GM12878 (cell line): ENCODE results near the gene IQUB. TPM values are rescaled to one million over a fixed set of nuclear protein-coding genes. Genes with fewer than 3 reads are reported as not detected.

ENCODE experiments used
- ATAC-seq: fragments of 200-7000 bp; cut with Tn5 transposase; 3 replicates; pipeline ENCODE4 v1.9.1; 2020; ENCODE audit warnings: mild to moderate bottlenecking, moderate library complexity
- BruUV-seq: library from RNA; stranded (reverse); fragments of 400-500 nt; replicated peaks from 2 replicates; lab custom pipeline; 2021; lab: Mats Ljungman, UMichigan
- CTCF ChIA-PET: fragments of 300-600 bp; sonication (Branson Sonifier 250); formaldehyde crosslinking; extraction: SDS; loops from one replicate; lab custom pipeline; 2021; ENCODE audit warnings: inconsistent platforms; lab: Yijun Ruan, JAX
- POLR2A ChIA-PET: fragments of 350-600 bp; formaldehyde crosslinking; extraction: SDS; loops from one replicate; lab custom pipeline; 2021; ENCODE audit warnings: inconsistent platforms; lab: Charles Lee
- RAD21 ChIA-PET: fragments of 300-600 bp; sonication (Branson Sonifier 250); formaldehyde crosslinking; loops from one replicate; lab custom pipeline; 2023; ENCODE audit warnings: antibody characterized with exemption; ENCODE audit not compliant: unreplicated experiment; lab: Charles Lee
- SMC1A ChIA-PET: fragments of 300-600 bp; sonication (Branson Sonifier 250); formaldehyde crosslinking; loops from one replicate; lab custom pipeline; 2023; ENCODE audit not compliant: unreplicated experiment, uncharacterized antibody; lab: Charles Lee
- DNase-seq: peaks from one replicate; pipeline ENCODE4 v3.0.0-alpha.2; 2011; ENCODE audit warnings: low read depth, low spot score
- FAIRE-seq: peaks from 3 replicates; lab custom pipeline; 2011; peaks lifted over from hg19 to GRCh38; lab: Jason Lieb, UNC
- H2AFZ ChIP-seq: 2 replicates; pipeline ENCODE4 v1.6.0; 2011; ENCODE audit warnings: low read depth, low read length, control low read depth; ENCODE audit not compliant: control insufficient read depth
- H3K27ac ChIP-seq: 2 replicates; pipeline ENCODE4 v1.5.1; 2011; ENCODE audit warnings: control low read depth; ENCODE audit not compliant: control insufficient read depth, insufficient read depth
- H3K27me3 ChIP-seq, 2 experiments: replicated peaks in 1 of 2; 2 replicates each; pipeline versions ENCODE4 v1.6.0 to v1.6.1; 2011; ENCODE audit warnings: low read length in 1 of 2; ENCODE audit not compliant: control insufficient read depth in 2 of 2, insufficient read depth in 2 of 2
- H3K36me3 ChIP-seq, 2 experiments: 2 replicates each; pipeline ENCODE4 v1.5.1; 2011; ENCODE audit warnings: low read length in 1 of 2; ENCODE audit not compliant: control insufficient read depth in 2 of 2, insufficient read depth in 2 of 2
- H3K4me1 ChIP-seq: 2 replicates; pipeline ENCODE4 v1.6.1; 2011; ENCODE audit warnings: mild to moderate bottlenecking, low read length, moderate library complexity, mixed read lengths; ENCODE audit not compliant: control insufficient read depth, insufficient read depth
- H3K4me2 ChIP-seq: 2 replicates; pipeline ENCODE4 v1.6.0; 2011; ENCODE audit warnings: control low read depth; ENCODE audit not compliant: control insufficient read depth, insufficient read depth
- H3K4me3 ChIP-seq: fragments of 200-600 bp; sonication (generic); 2 replicates; pipeline ENCODE4 v1.5.1; 2016
- H3K79me2 ChIP-seq: 2 replicates; pipeline ENCODE4 v1.6.0; 2011; ENCODE audit warnings: low read length; ENCODE audit not compliant: control insufficient read depth, insufficient read depth
- H3K9ac ChIP-seq: 2 replicates; pipeline ENCODE4 v1.8.0; 2011; ENCODE audit warnings: low read length, control low read depth, mixed read lengths; ENCODE audit not compliant: control insufficient read depth, insufficient read depth
- H3K9me3 ChIP-seq: replicated peaks from 3 replicates; pipeline ENCODE4 v1.5.1; 2011; ENCODE audit warnings: mild to moderate bottlenecking, low read length; ENCODE audit not compliant: control insufficient read depth, insufficient read depth
- H4K20me1 ChIP-seq: 2 replicates; pipeline ENCODE4 v1.6.0; 2011; ENCODE audit not compliant: control insufficient read depth, insufficient read depth
- ATF2 ChIP-seq: IDR thresholded peaks from 2 replicates; pipeline ENCODE4 v1.6.1; 2012; ENCODE audit warnings: low read length, inconsistent platforms
- BHLHE40 ChIP-seq, 2 experiments: fragments of 450-650 bp in 1 of 2; IDR thresholded peaks; 2 replicates each; pipeline ENCODE4 v1.6.1; 2011 to 2017; ENCODE audit warnings: low read depth in 2 of 2, borderline replicate concordance in 1 of 2, improper control_type of control experiment in 1 of 2, low read length in 1 of 2, mild to moderate bottlenecking in 1 of 2
- FOXK2 ChIP-seq: fragments of 450-650 bp; IDR thresholded peaks from 2 replicates; pipeline ENCODE4 v1.6.1; 2017; ENCODE audit warnings: mild to moderate bottlenecking, moderate library complexity
- GABPA ChIP-seq: IDR thresholded peaks from 2 replicates; pipeline ENCODE4 v1.6.1; 2014; ENCODE audit warnings: antibody characterized with exemption, low read depth, mild to moderate bottlenecking, inconsistent platforms
- POLR2A ChIP-seq: IDR thresholded peaks from 2 replicates; pipeline ENCODE4 v1.6.1; 2011; ENCODE audit warnings: low read depth, mild to moderate bottlenecking, low read length
- SIX5 ChIP-seq: IDR thresholded peaks from 2 replicates; pipeline ENCODE4 v1.6.1; 2011; ENCODE audit warnings: mild to moderate bottlenecking, low read depth, low read length, moderate library complexity; ENCODE audit not compliant: severe bottlenecking
- SKIL ChIP-seq: fragments of 450-650 bp; IDR thresholded peaks from 2 replicates; pipeline ENCODE4 v1.6.1; 2017; ENCODE audit warnings: mild to moderate bottlenecking, low read depth, inconsistent platforms; ENCODE audit not compliant: poor library complexity, severe bottlenecking
- SPI1 ChIP-seq: IDR thresholded peaks from 2 replicates; pipeline ENCODE4 v1.6.1; 2011; ENCODE audit warnings: low read depth, mild to moderate bottlenecking, low read length, moderate library complexity, borderline replicate concordance; ENCODE audit not compliant: insufficient read depth
- WGBS: methylation state at CpG from one replicate; pipeline ENCODE4 v1.1.6; 2016; ENCODE audit warnings: low lambda C conversion rate; ENCODE audit not compliant: insufficient replicate concordance, insufficient coverage; ENCODE audit errors: missing lambda C conversion rate; 5-methylcytosine and 5-hydroxymethylcytosine counted together
- in situ Hi-C: fragments of 300-500 bp; cut with MboI; formaldehyde crosslinking; loops from 9 replicates; pipeline ENCODE4 v1.14.3; 2018; ENCODE audit warnings: mixed read lengths
- intact Hi-C: fragments of 100-400 bp; cut with micrococcal nuclease; formaldehyde crosslinking; loops from one replicate; pipeline ENCODE4 v1.14.2; 2022; ENCODE audit not compliant: unreplicated experiment
- polyA plus RNA-seq, 11 experiments: library from polyadenylated mRNA; depleted of rRNA in 4 of 11; unstranded in 6 of 11; stranded (reverse) in 5 of 11; fragments of >200 nt; fragmentation: Nextera tagmentation in 4 of 11; fragmentation: Illumina TruSeq in 1 of 11; extraction: Ambion mirVana in 4 of 11; extraction: Trizol in 1 of 11; gene quantifications; 1 replicate in 1 of 11; 2 replicates in 10 of 11; pipeline versions ENCODE4 v1.2.1 to v1.2.3, GENCODE V29; 2011 to 2016; ENCODE audit warnings: inconsistent platforms in 2 of 11, missing spikeins in 2 of 11, low read depth in 1 of 11
- total RNA-seq, 4 experiments: library from RNA; depleted of rRNA in 3 of 4; stranded (reverse); fragments of >200 nt in 3 of 4; fragmentation: Illumina TruSeq in 1 of 4; extraction: Trizol in 1 of 4; gene quantifications; 2 replicates each; pipeline versions ENCODE4 v1.2.1 to v1.2.3, GENCODE V29; 2013 to 2021

Gene IQUB
- total and polyA plus RNA-seq, 10 of the 15 experiments (the other 5 are each of a cell fraction or from before 2014, with no cell fraction given): 0.04 to 0.08 TPM; not detected in 8

GRCh38 chr7:123485187-123485586, 49.2 kb downstream of the IQUB start (continued):
- TF ChIP-seq SKIL (no peak), FOXK2 (no peak), POLR2A (no peak), ATF2 (no peak)

- Histone ChIP-seq H2AFZ (no peak overlapping the region), H3K4me2 (no peak overlapping the region), H3K9ac (no peak overlapping the region), H3K9me3 (no peaks in the 10 kb centered on the region), H3K79me2 (no peaks in the 10 kb centered on the region), H4K20me1 (no peaks in the 10 kb centered on the region), H3K4me1 (no peaks in the 10 kb centered on the region), H3K4me3 (no peak overlapping the region), H3K36me3 (no peaks in the 10 kb centered on the region), H3K27me3 (no peaks in the 10 kb centered on the region), H3K27ac (no peak overlapping the region)
- SMC1A ChIA-PET: interaction anchor here (0.6 to 1.0 kb wide), 2 partner anchors 35 to 1061 kb away, joined by 3 read pairs; no protein-coding TSS in a partner anchor
- BruUV-seq: no TSS peak
- CTCF ChIA-PET: interaction anchor here (2.8 kb wide), 1 partner anchor 11 kb away, joined by 19 read pairs; no protein-coding TSS in a partner anchor
- WGBS: 63% methylated on average over 2 of the region's 2 CpGs
- POLR2A ChIA-PET: interaction anchor here (0.6 kb wide), 1 partner anchor 9 kb away, joined by 3 read pairs; no protein-coding TSS in a partner anchor
- in situ Hi-C loops: no loop called here
- ATAC-seq (no peak), DNase-seq (no peak), FAIRE-seq (no peak)
- RAD21 ChIA-PET: interaction anchor here (1.5 kb wide), 1 partner anchor 10 kb away, joined by 7 read pairs; no protein-coding TSS in a partner anchor
- intact Hi-C loops: no loop called here
- TF ChIP-seq BHLHE40 (IDR thresholded peaks at IDR 0.05; ENCODE audit: borderline replicate concordance in 1 of 2, low read depth in 2 of 2, low read length in 1 of 2) (no peak), SPI1 (no peak), SIX5 (no peak), GABPA (no peak)
Observed at GRCh38 chr7:123484199-123484598, 50.2 kb downstream of the IQUB start.
